ENCODE data around the gene ZNF710.

ZNF710 gene

DNA sequence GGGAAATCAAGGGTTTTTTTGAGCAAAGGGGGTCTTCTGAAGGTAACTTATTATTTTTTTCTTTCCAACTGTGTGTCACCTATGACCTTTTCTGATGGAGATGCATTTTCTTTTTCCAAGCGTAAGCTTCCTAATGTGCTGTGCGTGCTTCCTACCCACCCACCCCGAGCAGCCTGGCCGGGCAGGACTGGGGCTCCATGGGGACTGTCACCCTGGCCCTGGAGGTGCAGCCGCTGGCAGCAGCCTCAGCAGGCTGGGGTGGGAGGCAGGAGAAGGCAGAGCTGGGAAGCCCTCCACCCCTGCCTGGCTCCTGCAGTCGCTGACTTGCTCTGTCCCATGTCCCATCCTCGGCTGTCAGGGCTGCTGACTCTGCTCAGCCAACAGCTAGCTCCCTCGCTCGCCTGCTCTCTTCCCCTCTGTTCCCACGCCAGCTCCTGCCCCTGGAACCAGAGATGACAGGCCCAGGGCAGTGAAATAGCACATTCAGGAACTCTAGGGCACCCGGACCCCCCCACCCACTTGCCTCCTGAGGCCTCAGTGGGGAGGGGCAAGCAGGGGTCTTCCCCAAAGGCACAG is 79.8 kb downstream of the ZNF710 start:
- DNase-seq (ENCODE audit: low spot score) = no peak

GRCh38 chr15:90082140-90082715 is 81.1 kb downstream of the ZNF710 start:
- DNase-seq (ENCODE audit: low spot score) = no peak

GRCh38 chr15:90083419-90083818 is 82.3 kb downstream of the ZNF710 start:
- DNase-seq (ENCODE audit: low spot score) = no peak

DNA sequence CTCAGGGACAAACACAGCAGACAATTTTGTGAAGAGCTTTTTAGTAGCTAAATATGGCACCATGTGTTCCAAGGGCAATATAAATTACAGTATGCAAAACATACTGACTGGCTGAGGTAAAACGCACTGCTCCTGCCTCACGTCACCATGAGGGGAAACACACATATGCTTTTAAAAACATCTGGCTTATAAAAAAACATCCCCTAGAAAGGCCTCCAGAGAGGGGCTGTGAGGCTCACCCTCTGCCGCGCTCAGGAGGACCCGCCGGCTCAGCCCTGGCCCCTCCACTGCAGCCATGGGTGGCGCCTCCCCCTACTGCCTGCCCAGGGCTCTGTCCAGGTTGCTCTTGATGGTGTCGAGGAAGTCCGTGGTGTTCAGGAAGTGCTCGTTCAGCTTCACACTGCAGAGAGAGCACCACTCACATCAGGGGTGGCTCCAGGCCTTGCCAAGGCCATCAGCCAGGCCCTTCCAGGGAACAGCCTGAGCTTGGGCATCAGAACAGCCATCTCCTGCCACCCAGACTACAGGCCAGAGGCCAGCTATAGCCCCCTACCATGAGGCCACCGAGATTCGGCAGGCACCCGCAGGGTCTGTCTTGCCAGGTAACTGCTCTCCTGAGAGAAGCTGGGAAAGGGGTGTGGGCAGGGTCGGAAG is 83.0 kb downstream of the ZNF710 start:
- DNase-seq (ENCODE audit: low spot score) = no peak

GRCh38 chr15:90084876-90085423 is 83.8 kb downstream of the ZNF710 start:
- DNase-seq (ENCODE audit: low spot score) = no peak

DNA sequence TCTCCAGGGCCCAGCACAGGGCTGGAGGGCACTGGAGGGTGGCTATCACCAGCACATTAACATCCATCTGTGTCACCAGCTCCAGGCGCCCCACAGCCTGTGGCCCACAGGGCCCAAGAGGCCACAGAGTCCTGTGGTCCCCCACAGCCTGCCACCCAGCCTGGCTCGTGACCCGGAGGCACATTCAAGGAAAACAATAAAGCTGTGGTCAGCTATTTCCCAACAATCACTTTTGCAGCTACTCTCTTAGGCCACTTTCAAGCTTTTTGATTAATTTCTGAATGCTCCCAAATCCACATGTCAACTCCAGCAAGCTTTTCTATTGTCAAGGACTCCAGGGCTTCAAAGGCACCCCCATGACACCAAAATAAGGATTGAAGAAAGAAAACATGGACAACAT is 84.4 kb downstream of the ZNF710 start:
- no peak for DNase-seq (ENCODE audit: low spot score)

- DNase-seq (ENCODE audit: low spot score) = peak; percentile 58
Measured at GRCh38 chr15:90086868-90087268, 85.7 kb downstream of the ZNF710 start.

- DNase-seq (ENCODE audit: low spot score) = peak; percentile 42
Measured at GRCh38 chr15:90087454-90088154, 86.5 kb downstream of the ZNF710 start.

DNA sequence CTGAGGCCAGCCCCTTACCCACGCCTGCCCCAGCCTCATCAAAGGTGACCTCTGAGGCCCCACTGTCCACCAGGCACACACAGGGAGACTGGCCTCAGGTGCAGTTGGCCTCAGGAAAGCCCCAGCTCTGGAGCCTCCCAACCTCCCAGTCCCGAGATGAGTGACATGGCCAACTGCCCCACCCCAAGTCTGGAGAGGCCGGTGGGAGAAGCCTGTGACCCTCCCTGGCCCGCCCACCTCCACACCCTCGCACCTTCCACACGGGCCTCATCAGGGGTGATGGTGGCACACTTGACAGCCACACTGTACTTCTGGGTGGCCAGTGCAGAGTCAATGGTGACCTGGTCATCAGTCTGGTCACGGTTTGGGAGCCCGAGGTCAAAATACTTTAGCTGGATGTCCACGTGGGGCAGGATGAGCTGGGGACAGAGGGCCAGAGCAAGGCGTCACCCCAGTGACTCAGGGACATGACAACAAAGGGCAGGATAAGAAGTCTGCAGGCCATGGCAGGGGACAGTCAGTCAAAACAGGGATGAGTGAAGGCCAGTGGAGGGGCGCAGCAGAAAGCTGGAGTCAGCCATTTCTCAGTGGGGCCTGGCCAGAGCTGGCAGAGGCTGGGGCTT is 89.2 kb downstream of the ZNF710 start:
- no peak for DNase-seq (ENCODE audit: low spot score)

DNA sequence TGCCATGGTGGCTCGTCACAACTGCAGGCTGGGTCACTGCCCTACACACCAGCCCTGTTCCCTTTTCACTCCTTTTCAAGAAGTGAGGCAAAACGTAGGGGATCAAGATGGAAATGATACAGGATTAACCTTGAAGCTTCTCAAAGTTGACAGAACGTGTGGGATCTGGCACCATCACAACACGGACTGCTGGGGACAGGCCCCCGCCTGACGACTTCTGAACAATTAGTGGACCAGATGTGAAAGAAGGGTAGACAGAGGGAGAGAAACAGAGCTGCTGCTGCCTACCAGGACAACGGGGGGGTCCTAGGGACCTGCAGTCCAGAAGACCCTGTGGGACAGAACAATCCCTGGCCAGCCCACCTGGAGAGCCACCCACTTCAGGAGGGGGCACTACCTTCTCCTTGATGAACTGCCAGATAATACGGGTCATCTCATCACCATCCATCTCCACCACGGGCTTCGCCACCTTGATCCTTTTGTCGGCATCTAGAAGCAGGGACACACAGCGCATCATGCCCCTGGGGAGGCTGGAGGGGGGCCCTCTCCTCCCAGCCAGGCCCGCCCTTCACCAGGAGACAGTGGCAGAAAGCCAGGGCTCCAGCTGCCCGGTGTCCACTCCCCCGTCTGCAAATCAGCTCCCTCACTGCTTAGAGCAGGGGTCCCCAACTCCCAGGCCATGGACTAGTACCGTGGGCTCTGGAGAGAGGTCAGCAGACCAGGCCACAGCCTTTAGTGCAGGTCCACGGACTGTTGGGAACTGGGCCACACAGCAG is 90.2 kb downstream of the ZNF710 start:
- DNase-seq (ENCODE audit: low spot score) = no peak

GRCh38 chr15:90095521-90095959 is 94.4 kb downstream of the ZNF710 start:
- DNase-seq (ENCODE audit: low spot score) = no peak

DNA sequence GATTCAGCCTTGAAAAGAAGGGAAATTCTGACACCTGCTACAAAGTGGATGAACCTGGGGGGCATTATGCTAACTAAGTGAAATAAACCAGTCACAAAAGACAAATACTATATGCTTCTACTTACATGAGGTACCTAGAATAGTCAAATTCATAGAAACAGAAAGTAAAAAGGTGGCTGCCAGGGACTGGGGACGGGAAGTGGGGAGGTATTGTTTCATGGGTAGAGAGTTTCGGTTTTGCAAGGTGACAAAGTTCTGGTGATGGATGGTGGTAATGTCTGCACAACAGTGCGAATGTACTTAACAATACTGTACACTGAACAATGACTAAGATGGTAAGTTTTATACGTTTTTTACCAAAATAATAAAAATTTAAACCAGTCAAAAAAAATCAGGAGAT is 96.4 kb downstream of the ZNF710 start:
- no peak for DNase-seq (ENCODE audit: low spot score)

- DNase-seq (ENCODE audit: low spot score) = no peak
Measured at GRCh38 chr15:90099072-90099867, 98.1 kb downstream of the ZNF710 start.

GRCh38 chr15:90099868-90100831 is 99.0 kb downstream of the ZNF710 start:
- DNase-seq (ENCODE audit: low spot score) = peak; percentile 77

GRCh38 chr15:90101130-90101968 is 100.2 kb downstream of the ZNF710 start:
- no peak for DNase-seq (ENCODE audit: low spot score)

DNA sequence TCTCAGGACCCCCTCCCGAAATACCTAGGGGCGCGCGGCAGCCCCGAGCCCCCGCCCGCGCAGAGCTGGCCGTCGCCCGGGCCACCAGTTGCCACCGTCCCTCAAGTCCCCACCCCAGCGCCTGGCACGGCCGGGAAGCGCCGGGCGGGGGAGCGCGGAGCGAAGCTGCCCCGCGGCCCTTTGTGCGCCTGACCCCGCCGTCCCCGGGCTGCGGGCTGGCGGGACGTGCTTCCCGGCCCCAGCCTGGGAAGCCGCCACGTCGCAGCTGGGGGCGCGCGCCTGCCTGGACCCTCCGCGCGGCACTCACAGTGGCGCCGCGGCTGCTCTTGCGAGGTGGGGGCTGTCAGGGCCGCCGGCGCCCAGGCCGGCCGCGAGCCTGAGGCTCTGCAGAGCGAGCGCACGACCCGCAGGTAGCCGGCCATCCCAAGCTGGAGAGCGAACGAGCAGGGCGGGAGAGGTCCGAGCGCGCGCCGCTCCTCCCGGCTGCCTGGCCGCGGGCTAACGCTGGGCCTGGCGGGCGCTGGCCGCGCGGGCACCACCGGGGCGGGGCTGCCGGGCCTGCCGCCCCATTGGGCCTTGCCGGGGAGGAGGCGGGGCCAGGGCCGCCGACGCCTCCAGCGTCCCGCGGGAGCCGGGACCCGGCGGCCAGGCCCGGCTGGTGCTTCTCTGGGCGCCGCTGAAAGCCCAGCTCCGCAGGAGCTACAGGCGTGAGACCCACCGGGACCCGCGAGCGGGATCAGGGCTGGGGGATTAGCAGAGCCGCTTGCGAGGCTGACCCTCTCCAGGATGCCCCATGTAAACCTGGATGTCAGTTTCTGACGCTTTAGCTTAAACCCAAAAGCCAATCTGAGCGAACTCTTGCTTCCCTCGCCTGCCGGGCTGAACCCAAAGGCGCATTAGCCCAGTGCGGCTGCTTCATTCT is 101.1 kb downstream of the ZNF710 start, which contains the start of gene IDH2:
IDH2 (minus strand) TSS at position 500 of the 922 bp plus-strand sequence; CDS start at position 422, 78 bp downstream.
- DNase-seq (ENCODE audit: low spot score) = peak; percentile 91

DNA sequence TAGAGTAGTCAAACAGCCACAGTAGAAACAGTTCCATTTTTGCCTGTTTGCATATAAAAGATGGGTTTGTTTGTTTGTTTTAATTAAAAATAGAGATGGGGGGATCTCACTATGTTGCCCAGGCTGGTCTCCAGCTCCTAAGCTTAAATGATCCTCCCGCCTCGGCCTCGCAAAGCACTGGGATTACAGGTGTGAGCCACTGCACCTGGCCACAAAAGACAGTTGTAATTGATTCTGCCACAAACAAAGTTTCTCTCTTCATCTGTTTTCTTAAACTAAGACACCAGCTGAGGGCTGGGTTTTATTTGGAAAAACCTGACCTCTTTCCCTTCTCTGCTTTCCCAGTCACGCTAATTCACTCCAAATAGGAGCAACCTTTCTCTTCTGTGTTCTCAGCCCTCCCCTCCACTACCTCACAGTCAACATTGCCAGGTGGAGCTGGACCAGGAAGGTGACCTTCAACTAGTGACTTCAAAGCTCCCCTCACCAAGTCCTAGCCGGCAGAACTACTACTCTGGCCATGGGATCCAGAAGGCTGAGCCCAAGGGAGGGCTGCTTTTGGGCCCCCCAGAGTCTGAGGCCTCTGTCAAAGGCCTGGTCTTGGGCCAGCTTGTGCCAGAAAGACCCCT is 102.7 kb downstream of the ZNF710 start:
- DNase-seq (ENCODE audit: low spot score) = no peak

All from AG08395 (cell line).